ENCODE data around the gene CCL21.

The CCL21 gene

GRCh38 chr9:34690983-34691935 is 18.7 kb downstream of the CCL21 start, which contains the start of gene CCL19:
CCL19 (minus strand) TSS chr9:34691276; CDS start chr9:34691139, 137 bp downstream.
- H3K4me3 ChIP-seq (ENCODE audit: control insufficient read depth, low read depth, low read length) = no peak within 1 kb of the TSS
- no peak for DNase-seq (ENCODE audit: low read depth)
- no peak for TF ChIP-seq CTCF (IDR thresholded peaks at IDR 0.05; ENCODE audit: control insufficient read depth, insufficient read depth, low read depth, low read length, missing control alignments)

- TF ChIP-seq CTCF (IDR thresholded peaks at IDR 0.05; ENCODE audit: control insufficient read depth, insufficient read depth, low read depth, low read length, missing control alignments) = no peak
These were observed 20.4 kb downstream of the CCL21 start for GRCh38 chr9:34689512-34689911.

DNA sequence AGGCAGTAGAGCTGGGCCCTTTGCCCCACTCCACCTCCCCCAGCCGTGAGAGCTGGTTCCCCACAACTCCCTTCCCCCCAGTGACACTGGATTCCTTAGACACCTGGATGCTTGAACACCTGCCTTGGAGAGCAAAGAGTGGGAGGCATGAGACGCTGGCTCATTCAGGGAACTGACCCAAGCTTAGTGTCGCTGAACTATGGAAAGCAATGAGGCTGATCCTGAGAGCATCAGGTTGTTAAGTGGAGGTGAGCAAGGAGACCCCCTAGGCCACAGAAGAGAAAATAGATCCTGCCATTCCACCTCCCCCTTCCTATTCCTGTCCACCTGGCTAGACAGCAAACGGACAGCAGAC is 20.8 kb downstream of the CCL21 start:
- H3K4me3 ChIP-seq (ENCODE audit: control insufficient read depth, low read depth, low read length) = no peak overlapping the region
- DNase-seq (ENCODE audit: low read depth) = no peak
- TF ChIP-seq CTCF (IDR thresholded peaks at IDR 0.05; ENCODE audit: control insufficient read depth, insufficient read depth, low read depth, low read length, missing control alignments) = no peak

More at GRCh38 chr9:34689512-34689911, 20.4 kb downstream of the CCL21 start:
- DNase-seq (ENCODE audit: low read depth) = no peak
- H3K4me3 ChIP-seq (ENCODE audit: control insufficient read depth, low read depth, low read length) = no peak overlapping the region

DNA sequence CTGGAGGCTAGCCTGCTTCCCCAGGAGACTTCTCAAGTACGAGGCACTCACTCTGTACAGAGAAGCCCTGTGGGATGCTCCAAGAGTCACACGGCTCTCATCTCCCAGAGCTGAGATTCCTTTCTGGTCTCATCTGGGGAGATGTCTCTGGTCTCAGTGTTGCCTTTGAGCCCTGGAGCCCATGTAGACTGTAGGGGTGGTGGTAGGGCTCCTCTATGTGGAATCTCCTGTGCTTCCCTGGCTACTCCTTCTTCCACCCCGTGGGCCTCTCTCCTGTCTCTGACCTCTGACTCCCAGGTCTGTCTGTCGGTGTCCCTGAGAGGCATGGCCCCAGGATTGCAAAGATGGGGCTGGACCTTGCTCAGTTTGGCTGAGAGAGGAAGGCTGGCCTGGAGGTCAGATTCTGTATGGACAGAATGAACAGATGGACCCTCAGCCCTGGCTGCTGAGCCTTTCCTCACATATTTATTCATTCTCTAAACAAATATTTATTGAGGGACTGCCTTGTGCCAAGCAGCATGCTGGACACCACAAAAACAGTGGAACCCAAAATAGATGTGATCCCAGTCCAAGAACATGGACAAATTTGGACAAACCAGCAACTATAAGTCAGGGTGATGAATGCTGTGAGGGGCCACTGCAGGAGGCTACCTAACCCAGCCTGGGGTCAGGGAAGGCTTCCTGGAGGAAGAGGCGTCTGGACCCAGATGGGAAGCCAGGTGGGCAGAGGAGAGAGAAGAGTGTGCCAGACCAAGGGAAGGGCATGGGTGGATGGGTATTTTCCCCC is 21.4 kb downstream of the CCL21 start:
- no peak for DNase-seq (ENCODE audit: low read depth)
- no peak for TF ChIP-seq CTCF (IDR thresholded peaks at IDR 0.05; ENCODE audit: control insufficient read depth, insufficient read depth, low read depth, low read length, missing control alignments)
- H3K4me3 ChIP-seq (ENCODE audit: control insufficient read depth, low read depth, low read length) = no peak overlapping the region

DNA sequence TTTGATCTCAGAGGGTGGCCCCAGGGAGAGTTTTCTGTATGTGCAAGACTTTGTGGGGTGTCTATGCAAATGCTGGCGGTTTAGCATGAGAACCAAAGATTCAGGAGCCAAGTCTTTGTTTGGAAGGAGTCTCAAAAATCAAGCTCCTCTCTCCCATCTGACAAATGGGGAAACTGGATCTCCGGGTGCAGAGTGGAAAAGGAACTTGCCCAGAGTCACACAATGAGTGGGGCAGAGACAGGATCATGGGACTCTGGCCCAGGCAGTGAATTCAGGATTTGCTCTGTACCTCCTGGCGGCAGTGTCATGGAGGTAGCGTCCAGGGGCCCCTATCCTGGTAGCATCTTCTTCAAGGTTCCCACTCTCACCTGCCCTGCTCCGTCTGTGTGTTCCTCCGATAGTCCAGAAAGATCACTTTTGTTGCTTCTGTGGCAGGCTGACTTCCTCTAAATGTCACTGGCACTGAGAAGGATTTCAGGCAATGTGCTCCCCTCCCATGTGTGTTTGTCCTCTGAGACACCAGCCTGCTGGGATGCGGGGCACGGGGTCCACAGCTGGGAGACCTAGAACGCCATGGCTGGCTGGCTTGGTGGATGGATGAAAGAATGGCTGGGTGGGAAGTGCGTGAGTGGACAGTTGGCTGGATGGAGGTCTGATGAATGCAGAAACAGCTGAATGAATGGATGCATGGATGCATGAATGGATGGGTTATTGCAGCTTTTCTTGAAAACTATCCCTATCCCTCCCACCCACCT is 22.5 kb downstream of the CCL21 start:
- no peak for TF ChIP-seq CTCF (IDR thresholded peaks at IDR 0.05; ENCODE audit: control insufficient read depth, insufficient read depth, low read depth, low read length, missing control alignments)
- no peak overlapping the region for H3K4me3 ChIP-seq (ENCODE audit: control insufficient read depth, low read depth, low read length)
- DNase-seq (ENCODE audit: low read depth) = no peak

GRCh38 chr9:34686732-34687131 is 23.2 kb downstream of the CCL21 start:
- no peak for TF ChIP-seq CTCF (IDR thresholded peaks at IDR 0.05; ENCODE audit: control insufficient read depth, insufficient read depth, low read depth, low read length, missing control alignments)
- DNase-seq (ENCODE audit: low read depth) = no peak

More at GRCh38 chr9:34686732-34687131, 23.2 kb downstream of the CCL21 start:
- no peak overlapping the region for H3K4me3 ChIP-seq (ENCODE audit: control insufficient read depth, low read depth, low read length)
